Measurements from ENCODE around the gene AVPR2.

Gene AVPR2

DNA sequence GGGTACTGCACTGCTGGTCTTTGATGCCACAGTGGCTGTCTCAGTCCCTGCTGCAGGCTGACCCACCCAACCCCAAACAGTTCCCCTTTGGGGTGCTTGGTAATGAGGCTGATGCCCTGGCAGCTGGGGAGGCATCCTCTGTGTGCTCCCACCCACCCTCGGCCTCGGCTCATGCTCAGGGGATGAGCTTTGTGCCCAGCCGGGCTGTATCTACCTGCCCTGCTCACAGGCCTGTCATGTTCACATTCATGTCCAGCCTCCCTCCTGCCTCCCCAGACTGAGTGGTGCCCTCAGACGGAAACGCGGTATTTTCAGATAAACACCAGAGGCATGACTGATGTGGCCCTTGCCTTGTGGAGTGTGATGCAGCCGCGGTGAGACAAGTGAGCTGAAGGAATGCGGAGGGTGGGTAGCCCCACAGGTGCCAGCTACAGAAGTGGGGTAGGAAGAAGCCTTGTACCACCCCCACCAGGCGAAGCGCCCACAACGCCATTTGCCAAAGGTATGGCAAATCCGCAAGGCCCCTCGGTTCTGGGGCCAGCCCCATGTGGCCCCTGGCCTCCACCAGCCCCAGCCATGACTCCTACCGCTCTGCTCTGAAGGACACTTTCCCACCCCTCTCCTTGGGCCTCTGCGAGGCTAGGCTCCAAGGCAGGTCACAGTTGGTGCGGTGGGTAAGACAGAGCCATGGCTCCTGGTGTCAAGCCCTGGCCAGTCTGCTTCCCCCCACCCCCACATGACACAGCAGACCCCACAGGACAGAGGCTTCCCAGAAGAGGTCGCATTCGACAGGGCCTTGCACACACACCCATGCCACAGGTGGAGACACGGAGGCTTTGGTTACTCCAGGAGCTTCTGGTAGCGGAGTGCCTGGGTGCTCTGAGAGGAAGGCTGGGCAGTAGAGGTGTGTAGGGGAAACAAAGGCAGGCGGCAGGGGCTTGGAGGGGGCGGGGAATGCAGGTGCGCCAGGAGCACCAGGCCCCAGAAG is 41.8 kb downstream of the AVPR2 start:
- Histone ChIP-seq H3K27me3 (ENCODE audit: insufficient read depth, low read length) (no peaks in the 10 kb centered on the region), H3K27ac (ENCODE audit: low read depth, low read length) (no peak overlapping the region)

DNA sequence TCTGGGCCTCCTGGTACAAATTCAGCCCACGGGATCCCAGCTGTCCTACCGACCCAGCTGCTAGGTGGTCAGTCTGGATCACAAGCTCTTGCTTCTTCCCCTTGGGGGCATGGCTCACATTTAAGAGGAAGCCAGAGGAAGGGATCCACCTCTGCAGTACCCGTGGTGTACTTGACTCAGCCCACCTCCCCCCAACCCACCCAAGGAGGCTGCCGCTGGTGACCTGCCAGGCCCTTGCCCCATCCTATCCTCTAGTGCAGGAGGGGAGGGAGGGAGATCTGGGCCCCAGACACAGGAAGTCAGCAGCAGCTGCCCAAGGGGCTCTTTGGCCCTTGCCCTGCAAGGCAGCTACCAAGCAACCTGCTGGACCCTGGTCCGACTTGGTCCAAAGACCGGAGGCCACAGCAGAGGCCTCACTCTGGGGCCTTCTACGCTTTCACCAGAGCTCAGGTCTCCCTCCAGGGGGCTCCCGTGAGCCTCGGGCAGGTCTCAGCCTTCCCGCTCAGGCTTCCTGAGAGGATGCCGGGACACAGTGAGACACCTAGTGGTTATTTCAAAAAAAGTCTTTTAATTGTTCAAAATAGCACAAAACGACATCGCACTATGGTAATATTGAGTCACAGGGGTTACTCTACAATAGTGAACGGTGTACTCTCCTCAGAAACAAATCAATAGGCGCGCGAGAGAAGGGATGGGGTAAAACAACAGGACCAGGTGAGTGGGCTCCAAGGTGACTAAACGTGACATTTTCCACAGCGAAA is 42.7 kb downstream of the AVPR2 start:
- H3K4me3 ChIP-seq (ENCODE audit: low read depth, low read length) = no peak overlapping the region
- no peaks in the 10 kb centered on the region for H3K27me3 ChIP-seq (ENCODE audit: insufficient read depth, low read length)
- H3K27ac ChIP-seq (ENCODE audit: low read depth, low read length) = no peak overlapping the region
- peaks cover 2% of the 10 kb centered on the region for H3K4me1 ChIP-seq (ENCODE audit: control insufficient read depth, insufficient read depth, low read length, unreplicated experiment)
- H3K79me2 ChIP-seq (ENCODE audit: control insufficient read depth, insufficient read depth, low read length, unreplicated experiment) = no peaks in the 10 kb centered on the region
- H2AFZ ChIP-seq (ENCODE audit: low read length, unreplicated experiment) = no peak overlapping the region
- no peaks in the 10 kb centered on the region for H3K36me3 ChIP-seq (ENCODE audit: insufficient read depth, low read length)

More for the DNA sequence above, 41.8 kb downstream of the AVPR2 start:
- Histone ChIP-seq H3K79me2 (ENCODE audit: control insufficient read depth, insufficient read depth, low read length, unreplicated experiment) (no peaks in the 10 kb centered on the region), H3K4me1 (ENCODE audit: control insufficient read depth, insufficient read depth, low read length, unreplicated experiment) (peaks cover 2% of the 10 kb centered on the region), H2AFZ (ENCODE audit: low read length, unreplicated experiment) (no peak overlapping the region), H3K4me3 (ENCODE audit: low read depth, low read length) (no peak overlapping the region), H3K36me3 (ENCODE audit: insufficient read depth, low read length) (no peaks in the 10 kb centered on the region)

DNA sequence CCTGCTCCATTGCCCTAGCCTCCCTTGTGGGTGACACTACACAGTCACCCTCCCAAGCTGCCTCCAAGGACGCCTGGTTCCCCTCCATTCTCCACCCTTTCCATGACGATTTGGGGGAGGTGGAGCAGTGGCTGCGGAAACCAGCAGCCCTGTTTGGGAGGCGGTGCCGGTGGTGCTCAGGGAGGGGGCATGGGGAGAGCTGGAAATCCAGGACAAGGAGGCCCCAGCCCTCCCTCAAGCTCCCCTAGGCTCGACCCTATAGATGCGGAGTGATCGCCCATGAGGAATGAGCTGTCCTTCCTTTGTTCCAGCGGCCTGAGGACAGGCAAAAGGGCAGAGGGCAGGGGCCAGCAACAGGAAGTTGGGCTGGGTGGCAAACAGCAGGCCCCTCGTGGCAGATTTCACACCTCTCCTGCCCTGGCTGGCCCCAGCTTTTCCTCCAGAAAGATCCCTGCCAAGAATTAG is 43.6 kb downstream of the AVPR2 start:
- Histone ChIP-seq H3K4me3 (ENCODE audit: low read depth, low read length) (no peak overlapping the region), H3K36me3 (ENCODE audit: insufficient read depth, low read length) (no peaks in the 10 kb centered on the region), H3K27me3 (ENCODE audit: insufficient read depth, low read length) (no peaks in the 10 kb centered on the region), H3K79me2 (ENCODE audit: control insufficient read depth, insufficient read depth, low read length, unreplicated experiment) (no peaks in the 10 kb centered on the region), H3K27ac (ENCODE audit: low read depth, low read length) (no peak overlapping the region), H3K4me1 (ENCODE audit: control insufficient read depth, insufficient read depth, low read length, unreplicated experiment) (peaks cover 2% of the 10 kb centered on the region), H2AFZ (ENCODE audit: low read length, unreplicated experiment) (no peak overlapping the region)

DNA sequence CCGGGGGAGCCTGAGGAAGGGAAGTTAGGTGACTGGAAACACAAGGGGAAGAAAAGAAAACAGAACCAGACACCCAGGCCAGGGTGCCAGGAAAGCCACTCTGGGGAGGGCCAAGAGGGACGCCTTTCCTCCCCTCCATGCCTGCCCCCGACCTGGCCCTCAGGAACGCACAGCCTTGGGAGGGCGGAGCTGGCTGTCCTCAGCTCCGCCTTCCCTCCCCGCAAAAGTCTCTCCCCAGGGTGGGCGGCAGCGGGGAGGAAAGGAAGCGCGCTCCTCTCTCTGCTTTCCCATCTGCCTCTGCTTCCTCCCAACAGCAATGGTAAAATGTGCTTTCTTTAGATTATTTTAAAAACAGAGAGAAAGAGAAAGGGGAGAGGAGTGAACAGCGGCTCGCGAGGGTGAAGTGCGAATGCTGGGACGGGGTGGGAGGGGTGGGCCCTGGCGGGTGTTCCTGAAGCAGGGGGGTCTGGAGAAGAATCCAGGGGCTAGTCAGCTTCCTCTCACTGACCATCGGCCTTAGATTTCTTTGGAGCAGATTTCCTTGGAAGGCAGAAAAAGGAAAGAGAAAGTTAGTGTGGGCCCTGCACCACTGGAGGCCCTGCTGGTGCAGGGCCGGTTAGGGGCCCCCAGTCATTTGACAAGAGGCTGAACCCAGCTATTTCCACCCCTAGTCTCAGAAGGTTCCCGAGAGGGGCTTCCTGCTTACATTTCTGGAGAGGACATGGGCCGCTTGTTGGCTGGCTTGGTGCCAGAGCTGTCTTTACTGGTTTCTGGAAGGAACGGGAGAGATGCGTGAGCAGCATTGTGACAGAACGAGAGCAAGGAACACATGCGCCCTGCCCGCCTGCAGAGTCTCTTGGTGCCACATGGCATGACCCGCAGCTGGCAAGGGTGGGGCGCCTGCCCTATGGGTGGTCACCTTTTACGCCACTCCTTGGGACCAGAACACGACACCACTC is 44.7 kb downstream of the AVPR2 start:
- no peaks in the 10 kb centered on the region for H3K36me3 ChIP-seq (ENCODE audit: insufficient read depth, low read length)
- H2AFZ ChIP-seq (ENCODE audit: low read length, unreplicated experiment) = no peak overlapping the region
- H3K4me3 ChIP-seq (ENCODE audit: low read depth, low read length) = no peak overlapping the region
- H3K27ac ChIP-seq (ENCODE audit: low read depth, low read length) = no peak overlapping the region
- peaks cover under 1% of the 10 kb centered on the region for H3K4me1 ChIP-seq (ENCODE audit: control insufficient read depth, insufficient read depth, low read length, unreplicated experiment)
- no peaks in the 10 kb centered on the region for H3K27me3 ChIP-seq (ENCODE audit: insufficient read depth, low read length)
- no peaks in the 10 kb centered on the region for H3K79me2 ChIP-seq (ENCODE audit: control insufficient read depth, insufficient read depth, low read length, unreplicated experiment)

DNA sequence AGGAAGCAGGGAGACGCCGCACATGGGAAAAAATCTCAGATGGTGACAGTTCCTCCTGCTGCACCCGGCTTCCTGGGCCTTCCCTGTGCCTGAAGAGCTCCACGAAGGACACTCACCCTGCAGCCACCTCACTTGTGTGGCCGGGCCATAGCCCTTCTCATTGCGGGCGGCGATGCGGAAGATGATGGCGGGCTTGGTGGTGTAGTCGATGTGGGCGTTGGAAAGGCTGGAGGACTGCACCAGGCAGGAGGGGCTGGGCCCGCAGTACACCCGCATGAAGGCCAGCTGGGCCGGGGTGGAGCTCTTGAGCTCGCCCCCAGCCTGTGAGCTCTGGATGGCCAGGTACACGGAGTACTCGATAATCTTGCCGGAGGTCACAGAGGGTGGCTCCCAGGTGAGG is 45.7 kb downstream of the AVPR2 start:
- H3K27me3 ChIP-seq (ENCODE audit: insufficient read depth, low read length) = no peaks in the 10 kb centered on the region
- no peaks in the 10 kb centered on the region for H3K4me1 ChIP-seq (ENCODE audit: control insufficient read depth, insufficient read depth, low read length, unreplicated experiment)
- H2AFZ ChIP-seq (ENCODE audit: low read length, unreplicated experiment) = no peak overlapping the region
- H3K27ac ChIP-seq (ENCODE audit: low read depth, low read length) = no peak overlapping the region
- H3K36me3 ChIP-seq (ENCODE audit: insufficient read depth, low read length) = no peaks in the 10 kb centered on the region
- no peak overlapping the region for H3K4me3 ChIP-seq (ENCODE audit: low read depth, low read length)
- H3K79me2 ChIP-seq (ENCODE audit: control insufficient read depth, insufficient read depth, low read length, unreplicated experiment) = no peaks in the 10 kb centered on the region

DNA sequence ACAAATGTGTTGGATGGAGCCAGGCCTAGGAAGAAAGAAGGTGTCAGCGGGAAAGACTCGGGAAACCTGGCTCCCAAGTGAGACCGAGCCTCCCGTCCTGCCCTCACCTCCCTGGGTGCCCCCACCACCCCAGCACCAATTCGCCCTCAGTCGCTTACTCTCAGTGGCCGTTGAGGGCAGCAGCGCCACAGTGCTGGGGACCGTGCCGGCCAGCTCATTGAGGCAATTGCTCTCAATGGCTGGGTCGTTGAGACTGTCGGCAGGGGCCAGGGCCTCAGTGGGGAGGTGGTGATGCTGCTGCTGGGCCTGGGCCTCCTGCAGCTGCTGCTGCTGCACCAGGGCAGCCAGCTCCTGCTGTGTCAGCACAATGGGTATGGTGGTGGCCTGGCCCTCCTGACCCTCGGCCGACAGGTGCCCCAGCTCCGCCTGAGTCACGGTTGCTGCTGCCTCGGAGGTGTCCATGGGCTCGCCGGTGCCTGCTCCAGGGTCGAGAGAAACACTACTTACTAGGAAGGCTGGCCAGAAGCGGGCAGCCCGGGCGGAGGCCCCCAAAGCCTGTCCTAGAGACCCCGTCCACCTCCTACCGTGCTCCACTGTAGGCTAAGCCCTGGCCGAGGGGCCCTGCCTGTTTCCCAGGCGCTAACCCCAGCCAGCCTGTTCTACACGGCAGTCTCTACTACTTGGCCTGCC is 47.4 kb downstream of the AVPR2 start:
- no peaks in the 10 kb centered on the region for H3K27me3 ChIP-seq (ENCODE audit: insufficient read depth, low read length)
- no peaks in the 10 kb centered on the region for H3K4me1 ChIP-seq (ENCODE audit: control insufficient read depth, insufficient read depth, low read length, unreplicated experiment)
- H2AFZ ChIP-seq (ENCODE audit: low read length, unreplicated experiment) = no peak overlapping the region

DNA sequence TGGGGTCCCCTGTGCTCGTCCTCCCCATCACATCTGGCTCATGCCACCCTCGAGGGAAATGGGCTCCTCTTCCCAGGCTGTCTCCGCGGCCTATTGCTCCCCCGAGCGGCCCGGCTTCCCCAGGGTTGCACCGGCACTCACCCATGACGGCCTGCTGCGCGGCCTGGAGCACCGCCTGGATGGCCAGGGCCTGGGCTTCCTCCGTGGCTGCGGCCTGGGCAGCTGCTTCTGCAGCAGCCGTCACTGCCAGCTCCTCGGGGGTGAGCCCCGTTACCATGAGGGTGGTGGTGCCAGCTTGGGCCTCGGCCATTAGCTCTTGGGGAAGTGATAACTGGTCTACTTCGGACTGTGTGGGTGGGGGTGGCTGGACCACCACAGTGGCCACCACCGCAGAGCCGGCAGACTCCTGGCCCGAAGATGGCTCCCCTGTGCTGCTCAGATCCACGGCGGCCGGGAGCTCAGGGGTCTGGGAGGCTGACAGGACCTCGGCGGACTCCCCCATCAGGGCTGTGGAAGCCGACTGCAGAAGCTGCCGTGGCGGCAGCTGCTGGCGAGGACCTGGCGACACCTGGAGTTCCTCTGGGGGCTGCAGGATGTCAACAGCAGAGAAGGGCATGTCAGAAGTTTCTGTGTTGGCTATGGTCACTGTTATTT is 48.0 kb downstream of the AVPR2 start:
- Histone ChIP-seq H3K27me3 (ENCODE audit: insufficient read depth, low read length) (no peaks in the 10 kb centered on the region), H3K79me2 (ENCODE audit: control insufficient read depth, insufficient read depth, low read length, unreplicated experiment) (no peaks in the 10 kb centered on the region), H3K4me1 (ENCODE audit: control insufficient read depth, insufficient read depth, low read length, unreplicated experiment) (no peaks in the 10 kb centered on the region), H3K36me3 (ENCODE audit: insufficient read depth, low read length) (no peaks in the 10 kb centered on the region), H3K4me3 (ENCODE audit: low read depth, low read length) (no peak overlapping the region), H3K27ac (ENCODE audit: low read depth, low read length) (no peak overlapping the region), H2AFZ (ENCODE audit: low read length, unreplicated experiment) (no peak overlapping the region)

More for the DNA sequence above, 47.4 kb downstream of the AVPR2 start:
- H3K27ac ChIP-seq (ENCODE audit: low read depth, low read length) = no peak overlapping the region
- no peaks in the 10 kb centered on the region for H3K79me2 ChIP-seq (ENCODE audit: control insufficient read depth, insufficient read depth, low read length, unreplicated experiment)
- no peaks in the 10 kb centered on the region for H3K36me3 ChIP-seq (ENCODE audit: insufficient read depth, low read length)
- no peak overlapping the region for H3K4me3 ChIP-seq (ENCODE audit: low read depth, low read length)

DNA sequence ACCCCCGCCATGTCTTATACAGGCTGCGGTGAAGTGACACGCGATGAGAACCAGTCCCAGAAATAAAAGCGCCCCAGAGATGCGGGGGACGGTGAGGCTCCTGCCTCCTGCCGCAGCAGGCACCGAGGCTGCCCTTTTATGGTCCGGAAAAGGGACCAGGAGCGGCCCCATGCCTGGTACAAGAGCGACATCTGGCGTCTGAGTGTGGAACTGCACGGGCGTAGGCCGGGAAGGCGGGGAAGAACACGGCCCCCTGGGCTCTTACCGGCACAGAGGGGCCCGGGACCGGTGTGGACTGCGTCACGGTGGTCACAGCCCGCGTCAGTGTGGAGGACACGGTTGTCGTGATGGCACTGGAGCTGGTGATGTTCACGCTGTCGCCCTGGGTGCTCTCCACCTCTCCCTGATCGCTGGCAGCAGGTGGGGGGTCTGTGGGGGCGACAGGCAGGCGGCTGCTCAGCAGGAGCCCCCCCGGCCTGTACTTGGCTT is 48.9 kb downstream of the AVPR2 start:
- Histone ChIP-seq H3K79me2 (ENCODE audit: control insufficient read depth, insufficient read depth, low read length, unreplicated experiment) (no peaks in the 10 kb centered on the region), H2AFZ (ENCODE audit: low read length, unreplicated experiment) (no peak overlapping the region), H3K27me3 (ENCODE audit: insufficient read depth, low read length) (no peaks in the 10 kb centered on the region), H3K27ac (ENCODE audit: low read depth, low read length) (no peak overlapping the region), H3K36me3 (ENCODE audit: insufficient read depth, low read length) (no peaks in the 10 kb centered on the region), H3K4me3 (ENCODE audit: low read depth, low read length) (no peak overlapping the region), H3K4me1 (ENCODE audit: control insufficient read depth, insufficient read depth, low read length, unreplicated experiment) (no peaks in the 10 kb centered on the region)

DNA sequence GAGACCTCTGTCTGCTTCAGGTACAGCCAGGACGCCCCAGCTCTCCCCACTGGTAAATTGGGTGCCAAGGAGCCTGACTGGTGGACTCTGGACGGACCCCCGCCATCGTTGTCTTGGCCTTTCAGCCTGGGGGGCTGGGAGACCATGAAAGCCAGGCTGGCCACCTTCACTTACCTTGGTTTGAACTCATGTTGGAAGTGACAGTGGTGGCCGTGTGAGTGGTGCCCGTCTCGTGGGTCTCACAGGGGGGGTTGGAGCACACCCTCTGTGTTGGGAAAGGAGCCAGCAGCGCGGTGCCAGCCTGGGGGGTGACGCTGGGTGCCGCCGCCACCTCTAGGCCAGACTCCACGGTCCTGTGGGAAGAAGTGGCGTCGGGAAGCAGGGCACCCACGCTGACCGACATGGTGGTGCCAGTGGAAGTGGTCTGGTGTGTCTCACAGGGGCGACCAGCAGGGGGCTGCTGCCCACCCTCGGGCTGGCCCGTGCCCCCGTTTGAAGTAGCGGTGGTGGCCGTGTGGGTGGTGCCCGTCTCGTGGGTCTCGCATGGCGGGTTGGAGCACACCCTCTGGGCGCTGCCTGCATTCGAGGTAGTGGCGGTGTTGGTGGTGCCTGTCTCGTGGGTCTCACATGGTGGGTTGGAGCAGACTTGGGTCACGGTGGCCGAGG is 49.6 kb downstream of the AVPR2 start:
- Histone ChIP-seq H3K27me3 (ENCODE audit: insufficient read depth, low read length) (no peaks in the 10 kb centered on the region), H3K36me3 (ENCODE audit: insufficient read depth, low read length) (no peaks in the 10 kb centered on the region)

More for the DNA sequence above, 49.6 kb downstream of the AVPR2 start:
- no peak overlapping the region for H3K27ac ChIP-seq (ENCODE audit: low read depth, low read length)
- no peak overlapping the region for H2AFZ ChIP-seq (ENCODE audit: low read length, unreplicated experiment)
- no peaks in the 10 kb centered on the region for H3K4me1 ChIP-seq (ENCODE audit: control insufficient read depth, insufficient read depth, low read length, unreplicated experiment)
- H3K4me3 ChIP-seq (ENCODE audit: low read depth, low read length) = no peak overlapping the region
- H3K79me2 ChIP-seq (ENCODE audit: control insufficient read depth, insufficient read depth, low read length, unreplicated experiment) = no peaks in the 10 kb centered on the region
